NCI-H146 treated with DMSO at 0.1 percent for 48 hours (cell line): ENCODE measurements around the gene FRMD6.
"Not testable (repeated sequence)": the region's sequence is repeated elsewhere in the genome, so short reads cannot be mapped to it uniquely, and the experiment has no call there.

Source experiments
- DNase-seq: peaks from one replicate; lab custom pipeline; 2025; ENCODE audit not compliant: unreplicated experiment; lab: John Stamatoyannopoulos, UW

FRMD6 gene

DNA sequence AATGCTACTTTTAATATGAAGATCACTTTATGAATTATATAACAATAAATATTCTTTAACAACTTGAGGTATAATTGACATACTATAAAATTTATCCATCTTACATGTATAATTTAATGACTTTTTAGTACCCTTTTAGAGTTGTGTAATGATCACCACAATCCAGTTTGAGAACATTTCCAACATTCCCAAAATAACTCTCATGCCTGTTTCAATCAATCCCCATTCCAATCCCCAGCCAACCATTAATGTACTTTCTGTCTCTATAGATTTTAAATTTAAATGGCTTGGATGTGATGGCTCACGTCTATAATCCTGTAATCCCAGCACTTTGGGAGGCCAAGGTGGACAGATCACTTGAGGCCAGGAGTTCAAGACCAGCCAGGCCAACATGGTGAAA is 23.5 kb upstream of the FRMD6 start:
- no peak for DNase-seq

DNA sequence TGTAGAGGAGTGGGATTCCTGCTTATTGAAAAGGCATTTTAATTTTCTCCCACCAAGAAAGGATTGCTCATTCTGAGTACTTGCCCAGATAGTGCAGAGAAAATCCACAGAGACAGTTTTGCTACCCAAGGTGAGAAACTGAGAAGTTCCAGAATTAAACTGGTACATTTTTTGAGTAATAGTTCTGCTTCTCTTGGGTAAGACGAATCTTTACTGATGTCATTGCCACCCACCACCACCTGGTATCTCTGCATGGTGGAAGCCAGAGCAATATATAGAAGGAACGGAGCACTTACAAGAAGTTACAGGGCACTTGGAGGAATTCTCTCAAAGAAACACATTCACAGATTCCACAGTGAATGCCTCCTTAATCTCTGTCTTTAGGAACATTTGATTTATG is 20.7 kb upstream of the FRMD6 start:
- DNase-seq = no peak

DNA sequence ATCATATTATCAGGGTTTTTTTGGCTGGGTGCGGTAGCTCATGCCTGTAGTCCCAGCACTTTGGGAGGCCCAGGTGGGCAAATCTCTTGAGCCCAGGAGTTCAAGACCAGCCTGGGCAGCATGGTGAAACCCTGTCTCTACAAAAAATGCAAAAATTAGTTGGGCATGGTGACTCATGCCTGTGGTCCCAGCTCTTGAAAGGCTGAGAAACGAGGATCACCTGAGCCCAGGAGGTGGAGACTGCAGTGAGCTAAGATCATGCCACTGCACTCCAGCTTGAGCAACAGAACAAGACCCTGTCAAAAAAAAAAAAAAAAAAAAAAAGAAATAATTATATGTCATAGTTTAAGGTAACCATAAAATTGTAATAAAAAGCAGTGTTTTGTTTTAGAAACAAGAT is 18.4 kb upstream of the FRMD6 start:
- DNase-seq = not testable (repeated sequence)

DNA sequence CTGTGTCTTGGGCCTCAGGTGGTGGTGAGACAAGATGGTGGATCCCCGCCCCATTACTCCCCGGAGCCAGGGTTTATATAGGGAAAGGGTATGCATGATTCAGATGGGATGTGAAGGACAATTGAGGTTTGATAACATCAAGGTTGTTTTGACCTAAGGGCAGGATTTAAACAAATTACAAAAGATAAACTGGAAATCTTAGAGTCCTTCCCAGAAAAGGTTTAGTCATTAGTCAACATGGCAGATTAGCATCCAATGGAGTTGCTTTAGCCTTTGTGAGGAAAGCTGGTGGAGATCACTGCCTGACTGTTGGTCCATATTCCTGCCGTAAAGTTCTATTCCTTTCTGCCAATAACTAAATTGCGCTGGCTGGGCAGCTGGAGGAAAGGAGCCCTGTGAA is 15.6 kb upstream of the FRMD6 start:
- no peak for DNase-seq

DNA sequence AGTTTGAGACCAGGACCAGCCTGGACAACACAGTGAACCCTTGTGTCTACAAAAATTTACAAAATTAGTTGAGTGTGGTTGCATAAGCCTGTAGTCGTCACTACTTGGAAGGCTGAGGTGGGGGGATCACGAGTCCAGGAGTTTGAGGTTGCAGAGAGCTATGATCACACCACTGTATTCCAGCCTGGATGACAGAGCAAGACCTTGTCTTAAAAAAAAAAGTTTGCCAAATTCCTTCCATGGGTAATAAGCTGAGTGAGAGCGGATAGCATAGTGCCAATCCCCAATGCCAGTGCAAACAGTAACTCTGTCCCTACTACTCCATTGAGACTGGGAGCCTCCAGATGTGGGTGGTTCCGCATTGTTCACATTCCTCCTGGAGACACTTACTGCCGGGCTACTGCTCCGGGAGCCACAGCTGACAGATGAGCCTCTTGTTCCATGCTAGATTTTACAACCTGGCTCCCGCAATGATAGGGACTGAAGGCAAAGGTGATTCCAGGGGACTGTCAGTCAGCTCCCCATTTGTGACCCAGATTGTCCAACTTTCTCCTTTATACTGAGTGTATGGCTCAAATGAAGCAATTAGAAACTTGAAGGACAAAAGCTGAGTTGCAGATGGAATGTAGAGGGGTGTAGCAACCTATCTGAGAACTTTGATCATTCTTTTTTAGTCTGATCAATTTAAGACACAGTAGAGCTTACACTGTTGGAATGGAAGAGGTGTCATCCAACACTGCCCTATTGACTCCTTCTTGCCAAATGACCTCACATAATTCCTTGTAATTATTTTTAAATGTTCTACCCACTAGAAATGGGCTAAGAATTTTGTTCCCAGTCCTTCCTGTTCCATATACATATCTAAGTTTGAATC is 13.4 kb upstream of the FRMD6 start:
- DNase-seq = no peak

DNA sequence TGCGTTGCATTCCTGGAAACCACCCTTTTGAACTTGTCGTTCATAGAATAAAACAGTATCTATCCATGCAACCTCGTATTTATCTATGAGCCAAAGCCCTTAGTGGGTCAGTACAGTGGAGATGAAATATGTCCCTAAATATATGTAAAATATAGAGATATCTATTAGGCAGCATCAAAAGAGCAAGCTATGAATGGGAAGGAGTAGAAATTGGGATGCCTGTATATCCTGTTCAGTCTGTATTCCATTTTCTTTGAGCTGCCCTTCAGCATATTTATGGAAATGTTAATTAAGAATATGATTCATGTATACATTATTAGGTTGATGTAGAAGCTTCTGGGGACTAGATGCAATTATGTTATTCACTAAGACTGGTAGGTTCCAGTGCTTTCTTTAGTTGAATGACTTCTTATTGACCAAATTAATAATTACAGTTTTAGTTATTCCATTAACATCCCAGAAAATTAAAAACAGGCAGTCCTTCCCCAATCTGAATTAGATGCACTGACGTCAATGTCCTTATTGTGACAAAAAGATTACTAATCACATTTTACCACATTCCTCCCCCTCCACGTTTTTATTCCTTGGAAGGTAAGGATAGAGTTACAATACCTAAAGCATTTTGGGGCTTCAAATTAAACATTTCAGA is 11.9 kb upstream of the FRMD6 start:
- DNase-seq = no peak

DNA sequence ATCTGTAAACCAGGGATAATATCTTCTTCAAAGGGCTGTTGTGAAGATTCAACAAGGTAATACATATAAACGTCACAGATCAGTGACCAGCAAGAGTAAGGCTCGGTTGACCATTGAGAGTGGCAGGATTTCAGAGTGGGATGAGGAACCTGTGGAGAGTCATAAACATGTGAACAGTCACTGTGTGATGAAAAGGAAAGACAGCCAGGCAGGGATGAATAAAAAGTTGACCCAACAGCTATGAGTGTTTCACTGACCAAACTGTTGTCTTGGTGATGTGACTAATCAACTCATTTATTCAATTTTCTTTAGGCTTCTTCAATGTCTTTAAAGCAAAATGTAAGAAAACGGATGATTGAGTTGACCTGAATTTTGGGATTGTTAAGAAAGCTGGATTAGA is 8.6 kb upstream of the FRMD6 start:
- no peak for DNase-seq

DNA sequence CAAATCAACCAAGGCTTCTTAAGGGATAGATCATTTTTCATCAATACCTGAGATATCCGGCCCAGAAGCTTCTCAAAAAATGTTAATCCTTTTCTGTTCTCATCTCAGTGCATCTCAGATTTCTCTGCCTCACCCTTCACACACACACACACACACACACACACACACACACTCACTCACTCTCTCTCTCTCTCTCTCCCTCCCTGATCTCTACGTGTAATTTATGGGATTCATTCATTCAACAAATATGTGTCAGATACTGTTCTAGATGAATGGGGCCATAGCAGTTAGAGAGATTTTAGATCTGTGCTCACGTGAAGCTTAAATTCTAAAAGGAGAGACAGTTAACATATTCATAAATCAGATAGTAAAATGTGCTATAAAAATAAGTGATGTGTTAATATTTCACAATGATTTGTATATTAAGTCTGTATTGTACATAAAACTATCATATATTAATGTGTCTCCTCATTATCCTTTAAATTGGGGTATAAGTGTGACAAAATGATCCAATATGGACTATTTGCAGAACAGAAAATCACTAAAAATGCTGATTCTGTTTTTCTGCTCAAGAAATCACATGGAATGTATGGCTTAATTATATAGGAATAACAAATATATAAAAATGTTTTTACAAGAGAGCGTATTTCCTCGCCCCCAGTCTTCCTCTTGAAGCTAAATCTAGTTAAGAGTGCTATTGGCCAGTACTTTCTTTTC is 7.3 kb upstream of the FRMD6 start:
- no peak for DNase-seq

DNA sequence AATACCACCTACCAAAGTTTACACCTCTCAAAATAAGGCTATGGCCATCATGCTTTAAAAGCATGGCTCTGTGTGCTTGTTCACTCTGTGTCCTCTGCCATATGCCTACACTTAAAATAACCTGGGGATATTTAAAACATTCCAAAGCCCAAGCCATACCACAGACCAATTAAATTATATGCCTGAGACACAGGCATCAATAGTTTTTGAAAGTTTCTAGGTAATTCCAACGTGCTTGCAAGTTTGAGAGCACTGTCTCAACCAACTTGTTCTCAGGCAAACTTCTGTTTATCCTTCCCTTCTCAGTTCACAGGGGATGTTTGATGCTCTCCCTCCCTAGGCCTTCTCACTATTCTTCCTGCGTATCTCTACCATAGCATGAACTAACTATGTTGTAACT is 3.4 kb upstream of the FRMD6 start:
- DNase-seq = no peak

DNA sequence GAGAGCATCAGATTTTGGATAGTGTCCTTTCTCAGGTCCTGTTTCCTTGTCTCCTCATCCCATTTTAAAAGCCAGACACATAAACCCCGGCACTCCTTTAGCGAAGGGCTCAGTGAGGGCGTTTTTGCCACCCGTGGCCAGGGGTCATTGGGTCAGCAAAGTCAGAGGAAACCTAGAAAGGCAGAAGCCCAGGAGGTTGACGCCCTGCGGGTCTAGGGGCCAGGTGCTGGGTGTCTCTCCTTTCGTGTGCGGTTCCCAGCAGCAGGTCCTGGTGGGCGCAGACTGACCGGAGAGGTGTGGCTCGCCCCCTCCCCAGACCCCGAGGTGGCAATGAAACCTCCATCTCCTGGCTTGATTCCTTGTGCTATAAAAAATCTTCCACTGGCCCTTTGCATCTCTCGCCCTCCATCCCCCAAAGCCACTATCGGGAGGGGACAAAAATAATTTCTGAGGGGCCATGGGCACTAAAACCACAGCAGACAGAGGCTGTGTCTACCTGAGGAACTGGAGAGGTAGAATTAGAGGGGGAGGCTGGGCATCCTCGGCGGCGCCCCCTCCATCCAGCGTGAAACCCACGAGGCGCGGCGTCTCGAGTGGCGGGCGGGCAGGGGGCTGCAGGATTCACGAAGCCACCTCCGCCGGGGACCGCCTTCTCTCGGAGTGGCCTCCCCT is 858 bp upstream of the FRMD6 start:
- DNase-seq = no peak

DNA sequence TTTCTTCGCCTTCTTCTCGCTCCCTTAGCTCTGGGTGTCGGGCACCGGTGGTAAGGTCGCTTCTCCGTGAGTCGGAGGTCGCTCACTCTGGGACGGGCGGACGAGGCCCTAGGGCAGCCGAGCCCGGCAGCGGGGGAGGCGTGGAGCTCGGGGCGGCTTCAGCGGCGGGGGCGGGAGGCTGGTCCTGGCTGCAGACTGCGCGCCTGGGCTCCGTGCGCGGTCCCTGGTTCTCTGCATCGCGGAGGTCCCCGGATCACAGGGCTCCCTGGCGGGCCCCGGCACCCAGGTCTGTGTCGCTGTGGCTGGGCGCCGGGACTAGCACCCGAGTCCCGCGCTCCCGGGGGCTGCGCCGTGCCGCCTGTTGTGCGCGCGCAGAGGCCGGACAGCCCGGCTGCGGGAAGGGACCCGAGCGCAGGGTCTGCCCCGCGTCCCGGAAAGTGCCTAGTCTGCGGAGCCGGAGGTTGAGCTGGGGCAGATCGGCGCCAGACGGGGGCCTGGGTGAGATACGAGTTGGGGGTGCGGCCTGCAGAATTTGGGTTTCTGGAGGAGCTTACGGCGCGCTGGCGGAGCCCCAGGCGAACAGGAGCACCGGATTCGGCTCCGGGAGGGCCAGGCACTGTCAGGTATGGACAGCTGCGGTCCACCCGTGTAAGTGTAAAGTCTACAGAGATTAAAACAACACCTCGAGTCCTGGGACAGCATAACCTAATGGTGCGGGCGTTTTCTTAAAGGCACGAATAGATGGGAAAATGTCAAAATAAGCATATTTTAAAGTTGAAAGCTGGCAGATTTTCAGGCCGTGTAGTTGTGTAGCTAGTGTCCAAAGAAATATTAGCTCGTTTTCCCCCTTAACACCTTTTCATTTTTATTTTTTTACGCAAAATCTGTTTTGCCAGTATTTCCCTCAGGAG is 713 bp downstream of the FRMD6 start:
- DNase-seq = peak; percentile 8

DNA sequence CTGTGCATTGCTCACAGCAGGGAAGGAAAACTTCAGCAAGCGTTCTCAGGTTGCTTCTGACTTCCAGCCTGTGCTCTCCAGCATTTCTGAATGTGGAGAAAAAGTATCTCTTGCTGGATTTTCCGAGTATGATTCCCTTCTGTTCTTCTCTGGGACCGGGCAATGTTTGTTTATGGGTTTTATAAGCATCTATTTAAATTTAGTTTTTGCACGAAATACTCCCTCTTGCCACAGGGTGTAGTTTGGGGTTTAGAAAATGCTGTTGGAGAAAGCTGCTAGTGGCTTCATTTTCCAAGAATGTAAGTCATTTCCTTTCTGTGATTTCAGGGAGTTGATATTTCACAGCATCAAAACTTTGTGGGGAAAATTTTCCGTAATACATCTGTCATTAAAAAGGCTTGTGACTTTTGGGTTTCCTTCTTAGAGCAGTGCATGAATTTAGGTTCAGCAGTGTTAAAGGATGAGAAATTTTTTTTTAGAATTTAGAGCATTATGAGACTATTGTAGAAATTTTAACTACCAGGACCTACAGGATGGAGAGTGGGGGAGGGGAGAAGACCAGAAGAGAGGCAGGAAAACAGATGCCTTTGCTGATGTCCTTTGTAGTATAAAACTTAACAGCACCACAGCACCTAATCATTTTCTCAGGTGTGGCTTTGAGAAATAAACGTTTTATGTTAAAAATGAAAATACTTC is 1.5 kb downstream of the FRMD6 start:
- DNase-seq = no peak

DNA sequence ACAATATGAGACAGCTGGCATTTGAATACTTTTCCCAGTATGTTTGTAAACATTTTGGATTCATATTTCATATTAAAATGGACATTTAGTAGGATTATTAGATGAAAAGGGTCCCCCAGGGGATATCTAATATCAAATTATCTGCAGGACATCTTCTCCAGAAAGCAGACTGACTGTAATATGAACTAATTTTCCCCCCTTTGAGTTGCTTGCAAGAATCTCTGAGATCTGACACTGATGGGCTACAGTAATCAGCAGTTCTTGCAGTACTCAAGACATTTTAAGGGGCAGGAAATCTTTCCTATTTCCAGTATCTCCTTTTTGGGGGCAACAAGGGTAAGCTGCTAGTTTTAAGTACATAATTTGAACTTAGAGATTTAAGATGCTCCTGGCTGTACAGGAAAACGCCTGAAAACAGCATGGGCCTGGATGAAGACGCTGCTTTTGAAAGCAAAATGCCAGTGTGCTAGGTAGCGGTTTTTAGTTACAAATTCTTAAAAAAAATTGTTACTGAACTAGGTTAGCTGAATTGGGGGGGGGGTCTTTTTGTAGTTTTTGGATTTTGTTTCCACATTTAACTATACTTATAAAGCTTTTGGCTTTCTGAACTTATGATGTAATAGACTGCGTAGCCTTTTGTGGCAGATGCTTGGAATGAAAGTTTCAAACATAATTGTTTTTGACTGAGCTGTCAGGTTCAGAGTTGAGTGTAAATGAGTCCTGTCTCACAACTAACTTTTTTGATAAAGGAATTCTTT is 2.2 kb downstream of the FRMD6 start:
- DNase-seq = no peak

DNA sequence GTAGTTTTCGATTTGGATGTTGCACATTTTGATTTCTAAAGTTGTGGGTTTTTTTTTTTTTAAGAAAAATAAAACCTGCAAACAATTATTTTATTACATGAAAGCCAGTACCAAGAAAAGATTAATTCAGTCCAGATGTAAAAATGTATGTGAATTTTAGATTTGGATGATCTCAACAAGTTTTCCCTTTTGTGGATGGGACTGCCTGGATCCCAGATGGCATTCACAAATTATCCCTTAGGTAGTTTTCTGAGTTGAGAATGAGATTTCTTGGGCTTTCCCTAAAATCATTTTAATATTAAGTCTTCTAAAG is 2.8 kb downstream of the FRMD6 start:
- DNase-seq = no peak

DNA sequence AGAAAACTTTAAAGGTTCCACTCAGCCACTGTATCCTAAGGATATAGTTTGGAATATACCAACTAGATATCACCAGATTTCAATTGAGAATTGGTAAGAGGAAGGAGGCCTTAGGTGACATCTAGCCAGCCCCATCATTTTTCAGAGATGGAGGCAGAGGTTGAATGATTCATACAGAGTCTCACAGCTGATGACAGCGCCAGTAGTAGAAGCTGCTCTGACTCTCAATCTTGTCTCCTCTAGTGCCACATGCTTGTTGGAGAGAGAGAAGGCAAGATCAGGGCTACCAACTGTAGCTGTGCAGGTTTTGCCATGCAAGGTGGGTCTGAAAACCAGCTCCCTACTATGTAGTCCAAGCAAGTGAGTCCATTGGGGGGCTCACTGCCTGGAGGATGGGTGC is 6.1 kb downstream of the FRMD6 start:
- DNase-seq = no peak

DNA sequence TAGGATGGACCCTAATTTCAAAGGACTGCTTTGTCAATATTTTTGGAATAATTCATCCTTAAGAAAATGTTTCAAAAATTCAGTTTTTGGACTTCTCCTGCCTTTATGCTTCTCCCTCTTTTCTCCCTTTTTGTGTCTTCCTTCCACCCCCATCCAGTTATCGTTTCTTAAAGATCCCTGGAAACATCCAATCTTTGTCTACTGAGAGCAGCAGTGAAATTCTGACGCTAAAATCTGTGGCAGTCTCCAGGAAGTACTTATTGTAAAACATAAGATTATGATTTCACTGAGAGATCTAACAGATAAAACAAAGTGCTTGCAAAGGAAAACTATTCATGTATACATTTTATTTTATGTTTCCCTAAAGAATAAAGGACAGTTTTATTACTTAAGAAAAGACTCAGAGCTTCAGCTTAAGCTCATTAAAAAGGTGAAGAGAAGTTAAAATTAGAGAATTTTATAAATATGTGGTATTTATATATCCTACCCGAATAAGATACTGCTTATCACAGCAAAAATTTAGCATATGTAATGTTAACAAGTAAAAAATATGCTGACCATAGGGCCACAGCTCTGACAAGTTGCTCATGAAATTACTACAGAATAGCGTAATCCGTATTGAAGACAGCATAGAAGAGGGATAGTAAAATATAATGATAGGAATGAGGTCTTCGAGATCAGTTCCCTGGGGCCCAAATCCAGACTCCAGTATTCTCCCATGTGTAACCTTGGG is 6.9 kb downstream of the FRMD6 start:
- no peak for DNase-seq

DNA sequence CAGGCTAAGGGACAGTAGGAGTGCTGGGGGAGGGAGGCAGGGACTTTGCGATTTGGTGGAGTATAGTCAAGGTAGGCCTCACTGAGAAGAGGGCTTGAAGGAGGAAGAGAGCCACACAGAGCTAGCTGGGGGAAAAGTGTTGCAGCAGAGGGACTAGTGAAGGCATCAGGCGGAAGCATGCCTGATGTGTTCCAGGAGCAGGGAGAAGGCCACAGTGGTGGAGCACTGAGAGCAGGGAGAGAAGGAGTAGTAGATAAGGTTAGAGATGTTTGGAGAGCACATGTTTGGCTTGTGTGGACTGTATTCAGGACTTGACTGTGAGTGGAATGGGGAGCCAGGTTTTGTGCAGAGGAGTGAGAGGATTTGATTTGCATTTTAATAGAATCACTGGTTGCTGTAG is 9.0 kb downstream of the FRMD6 start:
- no peak for DNase-seq

DNA sequence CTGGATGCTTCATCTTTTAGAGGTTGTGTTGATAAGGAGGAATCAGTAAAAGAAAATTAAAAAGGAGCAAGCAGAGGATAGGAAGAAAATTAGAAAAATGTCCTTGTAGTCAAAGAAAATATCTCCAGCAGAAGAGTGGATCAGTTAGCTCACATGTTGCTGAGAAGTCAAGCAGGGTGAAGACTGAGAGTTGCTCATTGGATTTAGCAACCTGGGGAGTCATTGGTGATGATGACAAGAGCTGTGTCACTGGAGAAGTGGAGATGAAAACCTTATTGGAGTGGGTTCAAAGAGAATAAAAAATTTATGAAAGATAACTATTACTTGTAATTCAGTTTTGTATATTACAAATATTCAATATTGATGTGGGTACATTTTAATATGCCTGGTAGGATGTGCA is 9.8 kb downstream of the FRMD6 start:
- DNase-seq = no peak
